GM18499 (cell line): ENCODE data around the gene SLC66A3.

Source experiments
- ATAC-seq: cut with Tn5 transposase; IDR thresholded peaks from one replicate; pipeline ENCODE4 v1.9.1; 2021; ENCODE audit warnings: moderate number of reproducible peaks; ENCODE audit not compliant: insufficient read depth, unreplicated experiment

SLC66A3 gene

DNA sequence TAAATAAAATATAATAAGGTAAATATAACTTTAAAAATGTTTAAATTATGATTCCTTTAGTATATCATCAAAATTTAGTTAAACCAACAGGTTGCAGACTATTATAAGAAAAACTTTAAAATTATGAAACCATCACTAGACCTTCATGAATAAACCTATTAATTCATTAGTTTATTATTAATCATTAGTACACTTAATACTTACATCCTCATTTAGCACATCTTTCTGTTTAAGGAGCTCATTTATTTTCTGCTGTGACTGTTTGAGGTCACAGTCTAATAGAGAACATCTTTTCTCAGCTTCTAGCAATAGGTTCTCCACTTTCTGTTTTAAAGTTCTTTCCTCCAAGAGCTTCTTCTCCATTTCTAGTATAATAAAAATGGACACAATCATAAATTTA lies 52.8 kb downstream of the SLC66A3 start:
- no peak for ATAC-seq

DNA sequence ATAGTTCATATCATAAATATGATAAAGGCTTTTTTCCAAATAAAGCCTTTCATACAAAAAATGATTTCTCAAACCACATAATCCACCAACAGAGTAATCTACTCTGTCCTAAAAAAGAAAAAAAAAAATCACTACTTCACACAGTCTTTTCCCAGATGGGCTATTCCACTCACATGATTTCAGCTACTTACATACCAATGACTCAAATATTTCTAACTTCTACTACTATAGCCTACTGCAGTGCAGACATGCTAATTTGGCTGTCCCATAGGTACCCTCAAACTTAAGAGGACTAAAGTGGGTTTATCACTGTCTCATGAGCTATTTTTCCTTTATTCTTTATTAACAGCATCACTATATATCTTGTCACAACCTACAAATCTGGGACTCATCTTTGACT lies 57.4 kb downstream of the SLC66A3 start:
- ATAC-seq: no peak

DNA sequence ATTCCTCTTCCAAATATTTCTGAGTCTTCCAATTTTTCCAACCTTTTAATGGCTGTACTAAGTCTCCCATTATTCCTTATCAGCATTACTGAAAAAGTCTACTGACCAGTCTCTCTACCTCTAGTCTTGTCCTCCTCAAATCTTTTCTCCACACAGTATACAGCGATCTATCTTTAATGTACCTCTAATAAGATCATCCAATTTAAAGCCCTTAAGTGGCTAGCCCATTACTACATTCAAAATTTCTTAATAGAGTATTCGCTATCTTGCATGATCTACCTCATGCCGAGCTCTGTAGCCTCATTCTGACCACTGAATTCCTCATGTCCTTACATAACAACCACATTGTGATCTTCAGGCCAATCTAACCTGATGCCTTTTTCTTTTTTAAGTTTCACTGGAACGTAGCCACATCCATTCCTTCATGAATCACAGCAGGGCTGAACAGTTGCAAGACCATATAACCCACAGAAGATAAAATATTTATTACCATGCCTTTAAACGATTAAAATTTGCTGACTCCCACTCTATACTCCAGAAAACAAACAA lies 57.9 kb downstream of the SLC66A3 start:
- ATAC-seq: no peak

DNA sequence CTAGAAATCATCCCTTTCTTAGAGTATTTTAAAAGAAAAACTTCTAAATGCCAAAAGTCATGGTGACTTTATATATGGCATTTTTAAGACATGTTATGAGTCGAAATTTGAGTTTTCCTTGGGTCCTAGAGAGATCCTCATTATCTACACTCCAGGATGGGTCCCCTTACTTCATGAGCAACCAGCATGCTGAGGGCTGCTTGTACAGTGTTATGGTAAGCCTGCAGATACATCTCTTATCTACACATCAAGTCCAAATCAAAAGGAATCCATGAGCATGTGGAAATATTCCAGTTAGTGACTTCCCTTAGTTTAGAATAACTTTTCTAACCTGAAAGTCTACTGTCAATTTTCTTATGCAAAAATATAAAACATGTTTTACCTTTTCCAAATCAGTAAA lies 58.7 kb downstream of the SLC66A3 start:
- ATAC-seq: no peak

DNA sequence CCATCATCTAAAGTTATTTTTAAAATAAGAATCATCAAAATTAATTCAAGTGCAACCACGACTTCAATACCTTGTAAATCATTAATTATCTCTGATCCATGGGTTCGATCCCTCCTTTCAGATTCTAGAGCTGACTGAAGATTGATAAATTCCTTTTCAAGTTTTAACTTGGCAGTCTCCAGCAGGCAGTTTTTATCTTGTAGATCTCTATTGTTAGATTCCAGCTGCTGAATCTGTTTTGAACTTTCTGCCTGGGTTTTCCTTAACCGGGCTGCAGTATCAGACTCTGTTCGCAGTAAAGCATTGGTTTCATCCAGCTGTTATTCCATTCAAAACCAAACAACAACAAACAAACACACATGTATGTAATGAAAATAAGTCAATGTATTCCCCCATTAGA lies 59.5 kb downstream of the SLC66A3 start:
- ATAC-seq: no peak

DNA sequence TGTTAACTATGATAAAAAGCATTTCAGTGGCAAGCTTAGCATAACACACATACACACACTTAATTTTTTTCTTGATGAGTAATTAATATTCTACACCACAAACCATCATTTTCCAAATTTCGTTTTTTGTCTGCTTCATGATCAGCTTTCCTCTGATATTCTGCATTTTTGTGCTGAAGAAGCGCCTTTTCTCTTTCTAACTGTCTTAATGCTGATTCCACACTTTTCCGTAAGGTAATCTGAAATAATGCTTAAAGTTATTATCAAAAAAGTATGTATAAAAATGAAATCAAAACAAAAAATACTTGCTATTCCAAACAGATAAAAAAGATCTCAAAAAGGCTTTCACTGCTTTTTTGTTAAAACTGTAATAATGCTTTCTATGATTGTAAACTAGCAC lies 60.1 kb downstream of the SLC66A3 start:
- no peak for ATAC-seq

DNA sequence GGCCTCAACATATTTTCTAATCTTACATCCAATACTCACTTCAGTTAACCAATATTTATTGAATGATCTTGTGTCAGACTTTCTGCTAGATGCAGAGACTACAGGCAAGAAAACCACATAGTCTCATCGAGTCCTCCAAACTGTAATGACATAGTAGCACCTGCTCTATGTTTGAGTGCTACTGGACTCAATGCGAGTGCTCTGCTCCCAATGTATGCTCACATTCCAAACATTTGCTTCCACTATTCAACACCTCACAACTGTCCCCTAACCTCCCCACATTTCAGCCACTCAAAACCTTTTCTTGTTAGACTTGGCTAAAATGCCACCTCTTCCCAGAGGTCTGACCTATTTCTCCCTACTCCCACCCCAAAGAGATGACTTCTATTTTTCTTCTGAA lies 65.2 kb downstream of the SLC66A3 start:
- no peak for ATAC-seq

DNA sequence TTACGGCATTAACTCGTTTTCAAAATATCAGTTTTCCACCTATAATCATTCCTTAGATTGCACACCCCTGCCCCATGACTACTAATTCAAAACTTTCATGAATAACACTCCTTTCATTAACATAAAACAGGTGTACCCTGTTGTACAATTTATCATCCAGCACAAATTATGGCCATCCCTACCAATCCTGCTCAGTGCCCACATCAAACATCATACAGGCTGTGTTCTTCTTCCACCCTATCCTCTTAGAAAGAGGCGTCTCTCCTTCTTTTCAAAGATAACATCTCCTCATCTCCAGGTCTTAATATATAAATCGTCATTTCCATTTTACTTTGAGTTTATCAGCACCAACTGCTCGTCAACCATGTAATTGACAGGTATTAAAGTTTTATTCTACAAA lies 67.6 kb downstream of the SLC66A3 start:
- ATAC-seq: no peak

DNA sequence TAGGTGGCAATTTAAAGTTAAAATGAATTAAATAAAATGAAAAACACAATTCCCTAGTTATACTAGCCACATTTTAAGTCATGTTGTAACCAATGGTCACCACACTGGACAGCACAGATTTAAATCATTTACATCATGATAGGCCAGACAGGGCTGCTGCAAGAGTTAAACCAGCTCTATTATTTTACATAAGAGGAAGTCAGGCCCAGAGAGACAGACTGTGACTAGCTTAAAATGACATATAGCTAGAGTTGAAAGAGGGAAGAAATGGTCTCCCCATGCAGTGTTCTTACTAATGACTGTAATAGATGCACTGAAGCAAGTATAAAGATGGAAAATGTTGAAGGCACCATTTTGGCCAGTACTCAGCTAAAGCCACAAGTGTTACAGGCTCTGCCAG lies 69.6 kb downstream of the SLC66A3 start:
- ATAC-seq: no peak

DNA sequence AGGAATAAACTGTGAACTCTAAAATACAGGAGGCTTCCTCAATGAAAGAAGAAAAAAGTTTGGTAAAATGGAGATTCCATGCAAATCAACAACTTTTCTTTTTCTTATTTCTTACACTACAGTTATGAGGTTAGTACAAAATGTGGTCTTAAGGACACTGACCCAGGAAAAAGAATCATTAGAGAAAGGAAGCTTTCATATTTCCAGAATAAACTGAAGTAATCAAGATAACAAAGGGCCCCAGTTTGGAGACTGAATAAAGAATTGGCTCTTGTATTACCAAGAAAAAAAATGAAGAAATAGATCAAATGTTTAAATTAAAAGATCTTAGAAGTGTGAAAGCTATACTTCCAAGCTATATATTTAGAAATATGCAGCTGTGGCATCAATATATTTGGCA lies 72.3 kb downstream of the SLC66A3 start:
- no peak for ATAC-seq
